CD4-positive, alpha-beta T cell (primary cell): ENCODE data around the gene PSME3. TPM values are rescaled to one million over a fixed set of nuclear protein-coding genes. Genes with fewer than 3 reads are reported as not detected.

Source experiments
- ATAC-seq: fragments of 200-7000 bp; cut with Tn5 transposase; one replicate; pipeline ENCODE4 v1.10.0; 2022; ENCODE audit warnings: mild to moderate bottlenecking; ENCODE audit not compliant: poor library complexity
- CTCF ChIA-PET: fragments of 350-600 bp; sonication (Branson Sonifier 250); formaldehyde crosslinking; loops from one replicate; lab custom pipeline; 2021; ENCODE audit warnings: antibody characterized with exemption, inconsistent platforms; lab: Charles Lee
- POLR2A ChIA-PET: fragments of 350-600 bp; sonication (Branson Sonifier 250); formaldehyde crosslinking; loops from one replicate; lab custom pipeline; 2021; ENCODE audit warnings: antibody characterized with exemption, inconsistent platforms; lab: Charles Lee
- DNase-seq, 14 experiments: peaks; one replicate each; pipeline ENCODE4 v3.0.0-alpha.2; 2013 to 2020; ENCODE audit warnings: mixed read lengths in 2 of 14
- H3K27ac ChIP-seq, 2 donors: one replicate each; pipeline versions ENCODE4 v1.5.1 to v1.7.0; 2013; ENCODE audit warnings: low read length in 2 of 2, low read depth in 1 of 2, mild to moderate bottlenecking in 1 of 2
- H3K27me3 ChIP-seq, 2 experiments: 1 replicate in 1 of 2; 2 replicates in 1 of 2; pipeline versions ENCODE4 v1.6.1 to v1.7.0; 2013; ENCODE audit warnings: low read length in 2 of 2, control low read depth in 1 of 2, mild to moderate bottlenecking in 1 of 2, moderate library complexity in 1 of 2; ENCODE audit not compliant: insufficient read depth in 2 of 2, control insufficient read depth in 1 of 2
- H3K36me3 ChIP-seq: one replicate; pipeline ENCODE4 v1.6.1; 2013; ENCODE audit warnings: low read length, control low read depth; ENCODE audit not compliant: insufficient read depth
- H3K4me1 ChIP-seq: one replicate; pipeline ENCODE4 v1.6.1; 2013; ENCODE audit warnings: low read length, control low read depth; ENCODE audit not compliant: insufficient read depth
- H3K4me3 ChIP-seq: one replicate; pipeline ENCODE4 v1.5.1; 2013; ENCODE audit warnings: mild to moderate bottlenecking, low read length, moderate library complexity
- H3K9me3 ChIP-seq, 2 experiments: 1 replicate in 1 of 2; 2 replicates in 1 of 2; pipeline versions ENCODE4 v1.6.1 to v1.7.0; 2013; ENCODE audit warnings: low read length in 2 of 2, mild to moderate bottlenecking in 2 of 2, control low read depth in 1 of 2, moderate library complexity in 1 of 2; ENCODE audit not compliant: control insufficient read depth in 1 of 2, insufficient read depth in 1 of 2
- H3K27ac Mint-ChIP-seq: one replicate; pipeline ENCODE4 v1.8.0; 2020; ENCODE audit warnings: mixed read lengths
- H3K27me3 Mint-ChIP-seq: one replicate; pipeline ENCODE4 v1.8.0; 2021; ENCODE audit warnings: mixed read lengths
- H3K36me3 Mint-ChIP-seq: one replicate; pipeline ENCODE4 v1.8.0; 2021; ENCODE audit warnings: low read depth, mixed read lengths
- H3K4me1 Mint-ChIP-seq: one replicate; pipeline ENCODE4 v1.8.0; 2021; ENCODE audit warnings: low read depth, mixed read lengths
- H3K4me3 Mint-ChIP-seq: one replicate; pipeline ENCODE4 v1.8.0; 2020; ENCODE audit warnings: mild to moderate bottlenecking, mixed read lengths
- H3K9me3 Mint-ChIP-seq: one replicate; pipeline ENCODE4 v1.8.0; 2020; ENCODE audit warnings: mixed read lengths
- CTCF ChIP-seq: fragments of 200-600 bp; IDR thresholded peaks from one replicate; pipeline ENCODE4 v1.8.0; 2022; ENCODE audit warnings: antibody characterized with exemption, mild to moderate bottlenecking
- intact Hi-C, 2 experiments: fragments of 100-400 bp; cut with DNase I in 1 of 2; cut with micrococcal nuclease in 1 of 2; formaldehyde crosslinking; loops; one replicate each; pipeline versions ENCODE4 v1.15.1 to v1.9.0; 2023 to 2025; cut with DNase I, micrococcal nuclease
- total RNA-seq, 174 experiments: library from RNA in 2 of 174; stranded (reverse) in 2 of 174; gene quantifications; one replicate each; pipeline ENCODE4 v1.2.3 and lab custom pipeline; 2021 to 2026

Gene PSME3
- total RNA-seq, 2 experiments from 2014 or later: 62.1 to 62.5 TPM

- DNase-seq (no peak), ATAC-seq (no peak)
- CTCF ChIA-PET: no interaction called here
- Mint-ChIP-seq H3K36me3 (peaks cover 78% of the 10 kb centered on the region), H3K4me1 (peaks cover 14% of the 10 kb centered on the region), H3K9me3 (no peaks in the 10 kb centered on the region), H3K27ac (no peak overlapping the region), H3K27me3 (no peaks in the 10 kb centered on the region), H3K4me3 (no peak overlapping the region)
- Histone ChIP-seq H3K4me3 (no peak overlapping the region), H3K27me3 (no peaks in the 10 kb centered on the region), H3K9me3 (no peaks in the 10 kb centered on the region), H3K36me3 (peaks cover 83% of the 10 kb centered on the region), H3K4me1 (peaks cover 6% of the 10 kb centered on the region), H3K27ac (no peak overlapping the region)
- POLR2A ChIA-PET: no interaction called here
- intact Hi-C loops: no loop called here
- no peak for TF ChIP-seq CTCF
Observed at GRCh38 chr17:42817866-42818265, 15.3 kb upstream of the PSME3 start.

GRCh38 chr17:42818379-42818778 lies 14.8 kb upstream of the PSME3 start:
- intact Hi-C loops: no loop called here
- Histone ChIP-seq H3K9me3 (no peaks in the 10 kb centered on the region), H3K4me1 (peaks cover 11% of the 10 kb centered on the region), H3K4me3 (no peak overlapping the region), H3K27me3 (no peaks in the 10 kb centered on the region), H3K36me3 (peaks cover 81% of the 10 kb centered on the region), H3K27ac (no peak overlapping the region)
- CTCF ChIA-PET: no interaction called here
- POLR2A ChIA-PET: no interaction called here
- ATAC-seq: no peak
- Mint-ChIP-seq H3K4me3 (no peak overlapping the region), H3K36me3 (peaks cover 76% of the 10 kb centered on the region), H3K27me3 (no peaks in the 10 kb centered on the region), H3K9me3 (no peaks in the 10 kb centered on the region), H3K27ac (no peak overlapping the region), H3K4me1 (peaks cover 17% of the 10 kb centered on the region)
- no peak for DNase-seq
- TF ChIP-seq CTCF: no peak

GRCh38 chr17:42819939-42820535 lies 13.2 kb upstream of the PSME3 start:
- Mint-ChIP-seq H3K27ac (peak overlapping the region; percentile 49), H3K9me3 (no peaks in the 10 kb centered on the region), H3K36me3 (peaks cover 67% of the 10 kb centered on the region), H3K27me3 (no peaks in the 10 kb centered on the region), H3K4me3 (peak overlapping the region; percentile 43), H3K4me1 (peaks cover 28% of the 10 kb centered on the region)
- Histone ChIP-seq H3K9me3 (no peaks in the 10 kb centered on the region), H3K4me1 (peaks cover 22% of the 10 kb centered on the region), H3K27ac (no peak overlapping the region), H3K4me3 (no peak overlapping the region), H3K36me3 (peaks cover 64% of the 10 kb centered on the region), H3K27me3 (no peaks in the 10 kb centered on the region)
- peak; percentile 72 for TF ChIP-seq CTCF
- DNase-seq (peak; percentile 29 to 79 (median 48)), ATAC-seq (no peak)
- ChIA-PET POLR2A (no interaction called here), CTCF (interaction anchor here (1.0 to 1.6 kb wide), 5 partner anchors 12 to 161 kb away, joined by 3 to 17 read pairs (median 4); partner anchors contain the start of genes CNTD1, COA3, PSME3 and RUNDC1)
- intact Hi-C loops: loop anchor here in 1 of 2 experiments (10.0 kb wide), 1 partner anchor 545 kb away; no protein-coding TSS in a partner anchor
